Lower leg skin (tissue), 4 donors: ENCODE results near the gene FBXW8. TPM values are rescaled to one million over a fixed set of nuclear protein-coding genes. Genes with fewer than 3 reads are reported as not detected.

ENCODE experiments used
- DNase-seq, 2 donors: peaks; one replicate each; pipeline ENCODE4 v3.0.0-alpha.2; 2019; ENCODE audit warnings: low spot score in 2 of 2
- H3K4me3 ChIP-seq: fragments of 200-600 bp; sonication (generic); 2 replicates; pipeline ENCODE4 v1.5.1; 2017; ENCODE audit warnings: mild to moderate bottlenecking, low read depth; ENCODE audit not compliant: poor library complexity, severe bottlenecking
- CTCF ChIP-seq, 3 donors: fragments of 450-650 bp; IDR thresholded peaks; one replicate each; pipeline ENCODE4 v1.5.1; 2016; ENCODE audit warnings: antibody characterized with exemption in 3 of 3, mild to moderate bottlenecking in 3 of 3, moderate library complexity in 2 of 3
- POLR2A ChIP-seq, 2 donors: fragments of 450-650 bp; IDR thresholded peaks; one replicate each; pipeline ENCODE4 v1.6.1; 2016 to 2017; ENCODE audit warnings: antibody characterized with exemption in 2 of 2, mild to moderate bottlenecking in 1 of 2, moderate library complexity in 1 of 2
- WGBS, 2 donors: methylation state at CpG; one replicate each; pipeline ENCODE4 v1.1.5; 2018; 5-methylcytosine and 5-hydroxymethylcytosine counted together
- intact Hi-C: fragments of 100-400 bp; cut with DNase I; formaldehyde crosslinking; loops from one replicate; pipeline ENCODE4 v1.15.0; 2023; ENCODE audit warnings: low total_unique reads
- total RNA-seq, 4 donors: library from RNA; depleted of rRNA; stranded (reverse); fragments of >200 nt; gene quantifications; one replicate each; pipeline ENCODE4 v1.1.0, GENCODE V29; 2016

The FBXW8 gene
- total RNA-seq, 4 donors from 2014 or later = 8.1 to 17.0 (median 15.8) TPM

GRCh38 chr12:116898669-116899068 lies 12.1 kb upstream of the FBXW8 start:
- WGBS, 2 donors = 54 to 69% methylated on average over 3 of the region's 3 CpGs
- TF ChIP-seq CTCF (IDR thresholded peaks at IDR 0.05) (no peak), POLR2A (IDR thresholded peaks at IDR 0.05) (no peak)
- no peak for DNase-seq
- intact Hi-C loops = no loop called here
- H3K4me3 ChIP-seq = no peak overlapping the region

GRCh38 chr12:116901612-116902011 lies 9.1 kb upstream of the FBXW8 start:
- no peak for DNase-seq
- intact Hi-C loops = no loop called here
- H3K4me3 ChIP-seq = no peak overlapping the region
- TF ChIP-seq CTCF (IDR thresholded peaks at IDR 0.05) (no peak), POLR2A (IDR thresholded peaks at IDR 0.05) (no peak)
- WGBS, 2 donors = 77 to 85% methylated on average over 2 of the region's 2 CpGs

- TF ChIP-seq CTCF (IDR thresholded peaks at IDR 0.05) = no peak
- no peak for TF ChIP-seq POLR2A (IDR thresholded peaks at IDR 0.05)
- intact Hi-C loops = no loop called here
- DNase-seq = no peak
- H3K4me3 ChIP-seq = no peak overlapping the region
- 68 to 77% methylated on average over 4 of the region's 4 CpGs for WGBS, 2 donors
These were observed 6.9 kb upstream of the FBXW8 start for GRCh38 chr12:116903818-116904217.

- WGBS, 2 donors = 87 to 88% methylated on average over 4 of the region's 4 CpGs
- intact Hi-C loops = no loop called here
- no peak for DNase-seq
These were observed 4.5 kb upstream of the FBXW8 start for GRCh38 chr12:116906285-116906684.

GRCh38 chr12:116910280-116910644 lies 488 bp upstream of the FBXW8 start:
- intact Hi-C loops = no loop called here
- TF ChIP-seq POLR2A (IDR thresholded peaks at IDR 0.05) (no peak), CTCF (IDR thresholded peaks at IDR 0.05) (no peak)
- WGBS, 2 donors = 64 to 65% methylated on average over 4 of the region's 4 CpGs
- DNase-seq = no peak
- no peak overlapping the region for H3K4me3 ChIP-seq

More at GRCh38 chr12:116906285-116906684, 4.5 kb upstream of the FBXW8 start:
- TF ChIP-seq POLR2A (IDR thresholded peaks at IDR 0.05) (no peak), CTCF (IDR thresholded peaks at IDR 0.05) (no peak)
- H3K4me3 ChIP-seq = no peak overlapping the region

- intact Hi-C loops = no loop called here
- H3K4me3 ChIP-seq = no peak overlapping the region
- TF ChIP-seq CTCF (IDR thresholded peaks at IDR 0.05) (no peak), POLR2A (IDR thresholded peaks at IDR 0.05) (no peak)
- WGBS, 2 donors = 94 to 100% methylated on average over 1 of the region's 1 CpG
- no peak for DNase-seq
These were observed 4.6 kb downstream of the FBXW8 start for GRCh38 chr12:116915326-116915725.
